Right renal pelvis (tissue), 4 donors: ENCODE data around the gene AGO3. TPM values are rescaled to one million over a fixed set of nuclear protein-coding genes. Genes with fewer than 3 reads are reported as not detected.

ENCODE experiments used
- DNase-seq, 4 donors: peaks; one replicate each; pipeline ENCODE4 v3.0.0-alpha.2; 2013; ENCODE audit warnings: low read depth in 4 of 4, low spot score in 3 of 4, missing footprints in 1 of 4
- polyA plus RNA-seq, 4 donors: library from polyadenylated mRNA; unstranded; fragments of 120-200 nt; gene quantifications; one replicate each; pipeline ENCODE4 v1.2.1, GENCODE V29; 2013; ENCODE audit not compliant: insufficient read length in 4 of 4

The AGO3 gene
- polyA plus RNA-seq, 4 donors, result 11.1 to 13.2 (median 12.1) TPM

- DNase-seq, result no peak
These were observed 149.9 kb downstream of the AGO3 start for GRCh38 chr1:36080801-36081200.

GRCh38 chr1:36081926-36082485 lies 151.1 kb downstream of the AGO3 start:
- DNase-seq, result no peak

GRCh38 chr1:36083219-36083618 lies 152.3 kb downstream of the AGO3 start:
- no peak for DNase-seq

- DNase-seq, result peak; percentile 65 to 83 (median 70)
These were observed 153.0 kb downstream of the AGO3 start, which contains the start of gene TEKT2 for GRCh38 chr1:36083635-36084496. Gene TEKT2 (plus strand): TSS chr1:36084094. CDS start chr1:36084922, 828 bp downstream.

GRCh38 chr1:36084497-36085115 lies 153.7 kb downstream of the AGO3 start:
- peak in 1 of 4 donors; percentile 18 for DNase-seq

GRCh38 chr1:36085126-36085525 lies 154.2 kb downstream of the AGO3 start:
- DNase-seq, result no peak

- DNase-seq, result no peak
These were observed 155.0 kb downstream of the AGO3 start for GRCh38 chr1:36085686-36086526.

GRCh38 chr1:36086529-36087232 lies 155.8 kb downstream of the AGO3 start:
- no peak for DNase-seq

GRCh38 chr1:36087233-36088123 lies 156.6 kb downstream of the AGO3 start:
- no peak for DNase-seq

- DNase-seq, result no peak
These were observed 157.3 kb downstream of the AGO3 start for GRCh38 chr1:36088265-36088576.

- DNase-seq, result peak; percentile 67 to 82 (median 70)
These were observed 157.9 kb downstream of the AGO3 start, which contains the start of gene ADPRS for GRCh38 chr1:36088577-36089392. Gene ADPRS (plus strand): TSS chr1:36088892. CDS start chr1:36088905, 13 bp downstream.

GRCh38 chr1:36089393-36090121 lies 158.7 kb downstream of the AGO3 start:
- no peak for DNase-seq

- DNase-seq, result no peak
These were observed 160.2 kb downstream of the AGO3 start for GRCh38 chr1:36091141-36091540.

GRCh38 chr1:36091698-36092097 lies 160.8 kb downstream of the AGO3 start:
- no peak for DNase-seq

GRCh38 chr1:36092166-36092797 lies 161.4 kb downstream of the AGO3 start:
- DNase-seq, result no peak

- no peak for DNase-seq
These were observed 161.9 kb downstream of the AGO3 start for GRCh38 chr1:36092798-36093185.

- no peak for DNase-seq
These were observed 162.3 kb downstream of the AGO3 start for GRCh38 chr1:36093226-36093625.
